HG03060 (cell line): Measurements from ENCODE around the gene ZNF146.
A peak's percentile ranks its signal among the peaks of the same experiment; 100 is the strongest.
"Not testable (repeated sequence)": the region's sequence is repeated elsewhere in the genome, so short reads cannot be mapped to it uniquely, and the experiment has no call there.

Experiments
- ATAC-seq: cut with Tn5 transposase; IDR thresholded peaks from one replicate; pipeline ENCODE4 v1.9.1; 2021; ENCODE audit warnings: low read depth, moderate number of reproducible peaks; ENCODE audit not compliant: unreplicated experiment

Gene ZNF146

DNA sequence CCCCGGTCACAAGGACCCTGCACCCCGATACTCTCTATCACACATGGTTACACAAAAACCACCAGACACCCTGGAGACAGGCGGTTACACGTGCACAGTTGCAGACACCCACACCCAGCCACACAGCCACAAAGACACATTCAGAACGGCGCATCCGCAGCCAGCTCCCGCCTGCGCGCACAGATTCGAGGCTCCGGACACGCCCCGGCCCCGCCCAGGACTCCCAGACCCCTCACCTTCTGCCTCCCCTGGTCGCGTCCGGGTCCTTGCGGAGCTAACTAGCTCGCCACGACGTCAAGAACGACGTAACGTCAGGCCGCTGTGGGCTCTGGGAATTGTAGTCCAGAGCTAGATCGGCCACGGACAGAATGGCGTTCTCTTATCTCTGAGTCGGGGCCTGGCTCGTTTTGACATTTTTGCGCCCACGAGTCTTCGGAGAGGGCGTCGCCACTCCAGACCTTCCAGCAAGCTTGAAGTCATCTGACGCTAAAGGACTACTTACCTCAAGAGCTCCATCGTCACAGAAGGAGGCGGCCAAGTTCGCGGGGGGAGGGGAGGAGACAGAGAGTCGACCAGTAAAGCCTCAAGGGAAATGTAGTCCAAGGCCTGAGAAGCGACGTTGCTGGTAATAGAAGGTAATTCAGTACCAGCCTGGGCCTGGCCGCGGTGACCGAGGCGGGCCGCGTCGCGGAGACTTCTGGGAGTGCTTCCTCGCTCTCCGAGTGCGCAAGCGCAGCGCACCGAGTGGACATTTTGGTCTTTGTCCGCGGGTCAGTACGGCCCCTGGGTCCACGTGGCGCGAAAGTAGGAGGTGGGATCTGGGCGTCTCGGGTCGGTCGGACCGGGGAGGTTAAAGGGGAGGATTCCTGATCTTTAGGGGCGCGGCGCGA is at the start of gene ZNF146, which contains the start of gene ZNF565:
Gene ZNF146, plus strand, starts transcription at position 721 of the 890 bp plus-strand sequence. CDS start 21,335 bp downstream, outside the sequence.
Gene ZNF565, minus strand, starts transcription at position 280 of the 890 bp plus-strand sequence. CDS start 12,680 bp downstream, outside the sequence.
- peak; percentile 79 for ATAC-seq

DNA sequence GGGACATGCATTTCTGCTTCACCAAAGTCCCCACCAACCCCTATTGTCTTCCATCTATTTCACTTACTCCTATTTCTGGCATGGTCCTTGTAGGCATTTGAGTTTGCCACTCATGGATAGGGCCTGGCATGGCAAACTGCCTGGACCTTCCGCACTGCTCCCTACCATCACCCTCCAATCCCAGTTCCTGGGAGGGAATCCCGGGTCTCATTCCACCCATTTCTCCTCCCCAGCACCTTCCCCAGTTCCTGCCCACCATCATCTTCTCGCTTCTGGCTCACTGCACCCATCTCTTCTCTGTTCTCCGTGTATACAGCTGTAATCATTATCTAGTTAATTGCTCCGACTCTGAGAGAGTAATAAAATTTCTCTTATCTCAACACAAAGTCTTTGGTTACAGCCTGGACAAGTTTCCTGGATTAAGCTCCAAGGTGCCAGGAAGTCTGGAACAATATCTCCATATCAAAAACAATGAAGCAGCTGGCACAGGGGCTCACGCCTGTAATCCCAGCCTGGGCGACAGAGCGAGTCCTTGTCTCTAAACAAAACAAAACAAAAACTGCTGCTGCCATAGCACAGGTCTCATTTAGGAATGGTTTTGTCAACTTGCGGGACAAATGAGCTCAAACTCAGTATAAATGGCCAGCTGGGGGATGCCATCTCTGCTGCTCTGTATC is 45.7 kb upstream of the ZNF146 start:
- ATAC-seq = no peak

GRCh38 chr19:36172852-36173251 is 42.1 kb upstream of the ZNF146 start:
- no peak for ATAC-seq

GRCh38 chr19:36173846-36174245 is 41.1 kb upstream of the ZNF146 start:
- ATAC-seq = not testable (repeated sequence)

GRCh38 chr19:36179077-36179476 is 35.8 kb upstream of the ZNF146 start:
- not testable (repeated sequence) for ATAC-seq

GRCh38 chr19:36182612-36183244 is 32.2 kb upstream of the ZNF146 start:
- no peak for ATAC-seq

DNA sequence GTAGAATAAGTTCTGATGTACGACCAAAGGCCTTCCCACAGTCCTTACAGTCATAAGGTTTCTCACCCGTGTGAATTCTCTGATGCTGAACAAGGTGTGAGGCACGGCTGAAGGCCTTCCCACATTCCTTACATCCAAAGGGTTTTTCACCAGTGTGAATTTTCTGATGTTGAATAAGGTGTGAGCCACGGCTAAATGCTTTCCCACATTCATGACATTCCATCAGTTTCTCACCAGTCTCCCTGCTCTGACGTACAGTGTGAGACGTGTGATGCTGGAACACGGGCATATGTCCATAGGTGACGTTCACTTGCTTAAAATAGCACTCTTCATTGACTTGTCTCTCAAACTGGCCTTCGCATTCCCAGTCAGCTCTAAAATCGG is 31.7 kb upstream of the ZNF146 start:
- ATAC-seq = no peak

- not testable (repeated sequence) for ATAC-seq
Measured at GRCh38 chr19:36186722-36187121, 28.2 kb upstream of the ZNF146 start.

DNA sequence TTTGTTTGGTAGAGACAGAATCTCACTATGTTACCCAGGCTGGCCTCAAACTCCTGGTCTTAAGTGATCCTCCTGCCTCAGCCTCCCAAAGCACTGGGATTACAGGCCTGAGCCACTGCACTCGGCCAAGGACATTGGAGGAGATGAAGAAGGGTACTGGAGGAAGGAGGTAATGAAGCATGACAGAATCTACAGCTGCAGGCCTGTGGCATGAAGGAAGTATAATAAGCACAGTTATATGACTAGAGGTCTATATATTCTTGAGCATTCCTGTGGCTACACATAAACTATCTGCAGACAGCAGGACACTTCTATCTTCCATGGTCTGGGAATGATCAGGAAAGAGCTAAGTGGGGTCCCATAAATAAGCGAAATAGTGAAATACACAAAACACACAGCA is 18.7 kb upstream of the ZNF146 start:
- no peak for ATAC-seq

GRCh38 chr19:36198119-36198518 is 16.8 kb upstream of the ZNF146 start:
- ATAC-seq = no peak

GRCh38 chr19:36201684-36202083 is 13.2 kb upstream of the ZNF146 start:
- ATAC-seq = no peak

- ATAC-seq = no peak
Measured at GRCh38 chr19:36203293-36203692, 11.6 kb upstream of the ZNF146 start.

DNA sequence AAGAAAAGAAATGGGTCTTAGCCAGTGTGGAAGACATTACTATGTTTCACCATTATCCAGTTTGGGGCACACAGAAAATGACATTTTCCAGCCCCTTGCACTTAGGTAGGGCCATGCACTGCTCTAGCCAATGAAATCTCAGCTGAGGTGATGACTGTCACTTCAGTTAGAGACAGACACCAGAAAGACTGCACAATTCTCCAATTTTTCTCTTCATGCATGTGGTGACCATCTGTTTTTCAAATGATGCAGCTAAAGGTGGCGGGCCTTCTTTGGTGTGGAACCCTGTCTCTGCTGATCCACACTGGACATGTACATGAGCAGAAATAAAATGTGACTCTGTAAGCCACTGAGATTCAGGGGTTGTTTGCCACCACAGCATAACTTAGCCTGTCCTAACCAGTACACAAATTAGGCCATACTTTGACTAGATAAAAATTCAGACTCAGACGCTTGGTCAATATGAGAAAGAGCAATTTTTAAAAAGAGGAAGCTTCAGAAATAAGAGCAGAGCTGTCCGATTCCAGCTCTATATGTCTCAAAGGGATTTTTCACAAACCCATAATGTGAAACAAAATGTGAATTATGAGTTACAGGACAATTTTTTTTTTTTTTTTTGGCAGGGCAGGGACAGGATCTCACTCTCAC is 7.2 kb upstream of the ZNF146 start:
- no peak for ATAC-seq

GRCh38 chr19:36209372-36209771 is 5.5 kb upstream of the ZNF146 start:
- no peak for ATAC-seq

DNA sequence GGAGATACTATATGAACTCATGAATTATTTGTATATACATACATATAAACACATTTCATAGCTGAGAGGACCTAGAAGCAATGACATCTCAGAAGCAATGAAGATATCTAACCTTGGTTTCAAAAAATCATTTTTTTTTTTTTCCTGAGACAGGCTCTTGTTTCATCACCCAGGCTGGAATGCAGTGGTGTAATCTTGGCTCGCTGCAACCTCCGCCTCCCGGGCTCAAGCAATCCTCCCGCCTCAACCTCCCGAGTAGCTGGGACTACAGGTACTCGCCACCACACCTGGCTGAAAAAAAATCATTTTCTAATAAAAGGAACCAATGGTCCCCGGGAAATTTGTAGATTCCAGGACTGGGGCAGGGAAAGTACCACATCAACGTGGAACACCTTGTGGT is 4.4 kb upstream of the ZNF146 start:
- ATAC-seq = no peak

DNA sequence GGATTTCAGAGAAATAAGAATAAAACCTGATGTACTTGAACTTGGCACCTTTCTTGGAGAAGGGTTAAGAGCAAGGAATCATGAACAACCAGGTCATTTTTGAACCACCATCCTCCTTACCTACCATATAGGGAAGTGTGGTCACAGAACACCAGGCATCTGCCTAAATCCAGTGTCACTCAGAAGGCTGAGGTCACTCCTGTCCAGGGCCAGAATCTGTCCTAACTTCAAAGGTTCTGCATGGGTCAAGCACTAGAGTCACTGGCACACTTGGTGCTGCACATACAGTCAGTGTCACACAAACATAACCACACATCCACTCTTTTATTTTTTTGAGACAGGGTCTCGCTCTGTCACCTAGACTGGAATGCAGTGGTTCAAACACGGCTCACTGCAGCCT is 2.0 kb upstream of the ZNF146 start:
- no peak for ATAC-seq

GRCh38 chr19:36215276-36216123 is 594 bp downstream of the ZNF146 start:
- ATAC-seq = no peak

DNA sequence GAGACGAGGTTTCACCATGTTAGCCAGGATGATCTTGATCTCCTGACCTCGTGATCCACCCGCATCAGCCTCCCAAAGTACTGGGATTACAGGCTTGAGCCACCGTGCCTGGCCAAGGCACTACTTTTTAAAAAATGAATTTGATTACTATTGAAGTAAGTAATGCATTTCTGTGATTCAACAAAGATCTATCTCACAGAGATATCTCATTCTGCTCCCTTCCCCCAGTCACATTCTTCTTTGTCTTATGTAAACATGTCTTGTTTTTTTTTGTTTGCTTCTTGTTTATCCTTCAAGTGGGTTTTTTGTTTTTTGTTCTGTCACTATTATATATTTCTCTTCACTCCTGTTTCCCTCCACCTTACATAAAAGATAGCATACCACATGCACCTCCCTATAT is 6.6 kb downstream of the ZNF146 start:
- ATAC-seq = no peak

DNA sequence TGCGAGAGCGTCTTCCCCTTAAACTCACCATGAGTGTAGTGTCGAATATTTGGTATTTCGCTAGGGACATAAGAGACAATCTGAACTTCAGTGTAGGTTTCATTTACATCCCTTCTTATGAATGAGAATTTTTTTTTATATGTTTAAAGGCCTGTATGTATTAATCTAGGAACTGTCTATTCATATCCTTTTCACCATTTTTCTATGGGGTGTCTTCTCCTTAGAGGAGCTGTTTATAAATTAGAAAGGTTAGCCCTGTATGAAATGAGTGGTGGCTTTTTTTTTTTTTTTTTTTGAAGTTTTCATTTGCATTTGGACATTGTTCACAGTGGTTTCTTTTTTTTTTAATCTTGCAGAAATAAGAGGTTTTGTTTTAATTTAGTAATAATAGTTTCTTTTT is 7.6 kb downstream of the ZNF146 start:
- no peak for ATAC-seq
